Astrocyte (in vitro differentiated cells and primary cell): ENCODE data around the gene SLC25A40. TPM values are rescaled to one million over a fixed set of nuclear protein-coding genes. Genes with fewer than 3 reads are reported as not detected.

ENCODE experiments used
- DNase-seq: peaks from one replicate; pipeline ENCODE4 v3.0.0-alpha.2; 2010; ENCODE audit warnings: low read depth
- FAIRE-seq: peaks from 2 replicates; lab custom pipeline; 2011; peaks lifted over from hg19 to GRCh38; lab: Jason Lieb, UNC
- H2AFZ ChIP-seq: 2 replicates; pipeline ENCODE4 v1.6.0; 2012; ENCODE audit warnings: low read depth, low read length, inconsistent platforms
- H3K27ac ChIP-seq: 2 replicates; pipeline ENCODE4 v1.5.1; 2011; ENCODE audit warnings: low read depth, low read length, inconsistent platforms
- H3K27me3 ChIP-seq: 2 replicates; pipeline ENCODE4 v1.6.0; 2011; ENCODE audit warnings: low read length, inconsistent platforms; ENCODE audit not compliant: insufficient read depth
- H3K36me3 ChIP-seq: 2 replicates; pipeline ENCODE4 v1.5.1; 2011; ENCODE audit warnings: low read length, inconsistent platforms; ENCODE audit not compliant: insufficient read depth
- H3K4me1 ChIP-seq: 2 replicates; pipeline ENCODE4 v1.5.1; 2011; ENCODE audit warnings: low read length, inconsistent platforms; ENCODE audit not compliant: insufficient read depth
- H3K4me2 ChIP-seq: 2 replicates; pipeline ENCODE4 v1.6.0; 2012; ENCODE audit warnings: low read length, inconsistent platforms
- H3K4me3 ChIP-seq: 2 replicates; pipeline ENCODE4 v1.5.1; 2011; ENCODE audit warnings: low read depth, mild to moderate bottlenecking, low read length, inconsistent platforms; ENCODE audit not compliant: insufficient read depth
- H3K79me2 ChIP-seq: 2 replicates; pipeline ENCODE4 v1.6.0; 2012; ENCODE audit warnings: mild to moderate bottlenecking, low read length, inconsistent platforms; ENCODE audit not compliant: insufficient read depth
- H3K9ac ChIP-seq: 2 replicates; pipeline ENCODE4 v1.6.0; 2012; ENCODE audit warnings: mild to moderate bottlenecking, low read length, inconsistent platforms
- H3K9me3 ChIP-seq: 2 replicates; pipeline ENCODE4 v1.5.1; 2012; ENCODE audit warnings: low read depth, mild to moderate bottlenecking, low read length, inconsistent platforms; ENCODE audit not compliant: insufficient read depth
- H4K20me1 ChIP-seq: 2 replicates; pipeline ENCODE4 v1.6.0; 2012; ENCODE audit warnings: low read length, inconsistent platforms; ENCODE audit not compliant: insufficient read depth
- H3K27ac Mint-ChIP-seq: one replicate; pipeline ENCODE4 v1.8.0; 2021; ENCODE audit warnings: mild to moderate bottlenecking, mixed read lengths; ENCODE audit not compliant: unreplicated experiment
- H3K27me3 Mint-ChIP-seq: one replicate; pipeline ENCODE4 v1.8.0; 2021; ENCODE audit warnings: low read depth, mixed read lengths; ENCODE audit not compliant: unreplicated experiment
- H3K36me3 Mint-ChIP-seq: one replicate; pipeline ENCODE4 v1.8.0; 2021; ENCODE audit warnings: low read depth, mixed read lengths; ENCODE audit not compliant: unreplicated experiment
- H3K4me1 Mint-ChIP-seq: one replicate; pipeline ENCODE4 v1.8.0; 2021; ENCODE audit warnings: low read depth, mixed read lengths; ENCODE audit not compliant: unreplicated experiment
- H3K4me3 Mint-ChIP-seq: one replicate; pipeline ENCODE4 v1.8.0; 2021; ENCODE audit warnings: mild to moderate bottlenecking, moderate library complexity, mixed read lengths; ENCODE audit not compliant: unreplicated experiment
- H3K9me3 Mint-ChIP-seq: one replicate; pipeline ENCODE4 v1.8.0; 2021; ENCODE audit warnings: mild to moderate bottlenecking, mixed read lengths; ENCODE audit not compliant: unreplicated experiment
- EZH2 ChIP-seq: IDR thresholded peaks from 2 replicates; pipeline ENCODE4 v1.6.1; 2012; ENCODE audit warnings: mild to moderate bottlenecking, low read length, inconsistent platforms; ENCODE audit not compliant: insufficient read depth
- total RNA-seq: library from RNA; stranded (reverse); gene quantifications from 2 replicates; pipeline ENCODE4 v1.2.1, GENCODE V29; 2021
- TF ChIP-seq, protein P1 (sequence below): IDR thresholded peaks from 2 replicates; pipeline ENCODE4 v1.5.1; 2011; ENCODE audit warnings: low read depth, mild to moderate bottlenecking, inconsistent platforms, low read length, moderate library complexity; ENCODE audit not compliant: insufficient read depth

SLC25A40 gene
- total RNA-seq, 1 donor from 2014 or later, result 6.3 TPM

DNA sequence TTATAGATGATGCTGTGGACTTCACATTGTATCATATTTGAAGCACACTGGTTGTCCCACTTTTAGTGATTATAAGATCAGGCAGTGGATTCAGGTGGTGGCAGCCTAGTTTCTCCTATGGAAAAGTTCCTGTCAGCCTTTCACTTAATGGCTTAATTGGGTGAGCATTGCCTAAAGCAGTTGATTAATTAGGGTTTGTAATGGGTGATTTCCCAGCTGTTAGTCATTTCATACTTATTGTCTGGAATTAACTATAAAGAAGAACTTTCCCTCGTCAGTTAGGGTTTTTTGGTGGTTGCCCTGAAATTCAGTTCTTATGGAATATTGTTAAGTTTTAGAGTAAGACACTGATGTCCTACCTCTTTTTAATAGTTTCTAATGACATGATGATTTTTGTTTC lies 78.8 kb downstream of the SLC25A40 start:
- Mint-ChIP-seq H3K36me3 (no peaks in the 10 kb centered on the region), H3K9me3 (no peaks in the 10 kb centered on the region), H3K4me1 (no peaks in the 10 kb centered on the region), H3K4me3 (no peak overlapping the region), H3K27me3 (no peaks in the 10 kb centered on the region), H3K27ac (no peak overlapping the region)
- Histone ChIP-seq H3K36me3 (no peaks in the 10 kb centered on the region), H3K4me1 (no peaks in the 10 kb centered on the region), H3K79me2 (no peaks in the 10 kb centered on the region), H3K9ac (no peak overlapping the region), H3K4me3 (no peak overlapping the region), H2AFZ (no peak overlapping the region), H3K27ac (no peak overlapping the region), H3K9me3 (no peaks in the 10 kb centered on the region), H3K27me3 (no peaks in the 10 kb centered on the region), H3K4me2 (no peak overlapping the region), H4K20me1 (no peaks in the 10 kb centered on the region)
- FAIRE-seq (no peak), DNase-seq (no peak)
- TF ChIP-seq EZH2, result no peak
- TF ChIP-seq, protein P1, sequence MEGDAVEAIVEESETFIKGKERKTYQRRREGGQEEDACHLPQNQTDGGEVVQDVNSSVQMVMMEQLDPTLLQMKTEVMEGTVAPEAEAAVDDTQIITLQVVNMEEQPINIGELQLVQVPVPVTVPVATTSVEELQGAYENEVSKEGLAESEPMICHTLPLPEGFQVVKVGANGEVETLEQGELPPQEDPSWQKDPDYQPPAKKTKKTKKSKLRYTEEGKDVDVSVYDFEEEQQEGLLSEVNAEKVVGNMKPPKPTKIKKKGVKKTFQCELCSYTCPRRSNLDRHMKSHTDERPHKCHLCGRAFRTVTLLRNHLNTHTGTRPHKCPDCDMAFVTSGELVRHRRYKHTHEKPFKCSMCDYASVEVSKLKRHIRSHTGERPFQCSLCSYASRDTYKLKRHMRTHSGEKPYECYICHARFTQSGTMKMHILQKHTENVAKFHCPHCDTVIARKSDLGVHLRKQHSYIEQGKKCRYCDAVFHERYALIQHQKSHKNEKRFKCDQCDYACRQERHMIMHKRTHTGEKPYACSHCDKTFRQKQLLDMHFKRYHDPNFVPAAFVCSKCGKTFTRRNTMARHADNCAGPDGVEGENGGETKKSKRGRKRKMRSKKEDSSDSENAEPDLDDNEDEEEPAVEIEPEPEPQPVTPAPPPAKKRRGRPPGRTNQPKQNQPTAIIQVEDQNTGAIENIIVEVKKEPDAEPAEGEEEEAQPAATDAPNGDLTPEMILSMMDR, result no peak

DNA sequence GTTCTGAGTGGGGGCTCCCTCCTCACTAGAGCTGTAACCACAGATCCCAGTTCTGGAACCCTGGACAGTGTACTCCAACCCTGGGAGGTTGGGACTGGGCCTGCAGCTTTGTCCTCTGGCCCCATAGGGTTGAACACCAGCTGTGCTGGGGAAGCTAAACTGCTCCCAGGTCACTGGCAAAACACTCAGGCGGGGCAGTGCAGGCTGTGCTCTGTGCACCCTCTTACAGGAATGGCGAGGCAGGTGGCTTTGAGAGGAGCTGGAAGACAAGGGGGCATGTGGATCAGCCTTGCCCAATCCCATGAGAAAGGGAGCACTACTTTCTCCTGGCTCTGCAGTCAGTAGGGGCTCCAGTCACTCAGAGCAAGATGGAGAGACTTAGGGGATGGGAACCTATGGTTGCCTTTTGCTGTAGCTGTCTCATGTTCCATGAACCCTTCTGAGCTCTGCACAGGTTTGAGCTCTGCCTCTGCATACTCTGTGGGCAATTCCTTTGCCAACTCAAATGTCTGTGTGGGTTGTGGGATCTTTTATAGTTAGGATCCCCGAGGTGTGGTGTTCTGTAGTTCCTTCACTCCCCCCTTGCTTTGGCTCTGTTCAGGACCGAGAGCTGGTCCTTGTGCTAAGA lies 90.7 kb downstream of the SLC25A40 start:
- Mint-ChIP-seq H3K4me3 (no peak overlapping the region), H3K27ac (no peak overlapping the region)
- no peak for FAIRE-seq

GRCh38 chr7:87784424-87784823 lies 91.7 kb downstream of the SLC25A40 start:
- FAIRE-seq, result no peak

More for the DNA sequence above, 90.7 kb downstream of the SLC25A40 start:
- Histone ChIP-seq H2AFZ (no peak overlapping the region), H3K79me2 (no peaks in the 10 kb centered on the region), H3K4me3 (no peak overlapping the region), H3K27me3 (no peaks in the 10 kb centered on the region), H3K36me3 (no peaks in the 10 kb centered on the region), H3K9ac (no peak overlapping the region), H3K9me3 (no peaks in the 10 kb centered on the region), H3K4me2 (no peak overlapping the region), H3K4me1 (no peaks in the 10 kb centered on the region), H3K27ac (no peak overlapping the region), H4K20me1 (no peaks in the 10 kb centered on the region)
- H3K4me1 Mint-ChIP-seq, result no peaks in the 10 kb centered on the region
- no peaks in the 10 kb centered on the region for H3K36me3 Mint-ChIP-seq
- H3K9me3 Mint-ChIP-seq, result peaks cover 3% of the 10 kb centered on the region
- no peak for TF ChIP-seq EZH2
- H3K27me3 Mint-ChIP-seq, result no peaks in the 10 kb centered on the region
- no peak for DNase-seq

More at GRCh38 chr7:87784424-87784823, 91.7 kb downstream of the SLC25A40 start:
- no peaks in the 10 kb centered on the region for H4K20me1 ChIP-seq
- H3K9ac ChIP-seq, result no peak overlapping the region
- no peak overlapping the region for H3K4me2 ChIP-seq
- H3K27ac ChIP-seq, result no peak overlapping the region
- H3K36me3 ChIP-seq, result no peaks in the 10 kb centered on the region
- no peaks in the 10 kb centered on the region for H3K9me3 ChIP-seq
- H3K4me3 ChIP-seq, result no peak overlapping the region
- Mint-ChIP-seq H3K27me3 (no peaks in the 10 kb centered on the region), H3K36me3 (no peaks in the 10 kb centered on the region), H3K4me3 (no peak overlapping the region), H3K27ac (no peak overlapping the region), H3K4me1 (no peaks in the 10 kb centered on the region), H3K9me3 (peaks cover 3% of the 10 kb centered on the region)
- DNase-seq, result no peak
- H3K4me1 ChIP-seq, result no peaks in the 10 kb centered on the region
- no peak for TF ChIP-seq EZH2
- TF ChIP-seq, protein P1, result no peak
- no peaks in the 10 kb centered on the region for H3K27me3 ChIP-seq
- no peaks in the 10 kb centered on the region for H3K79me2 ChIP-seq
- H2AFZ ChIP-seq, result no peak overlapping the region

Other genes starting within 250 kb of the SLC25A40 start
- 0.34 and 0.79 TPM in 2 replicates for gene RUNDC3B, start 248.0 kb downstream of the SLC25A40 start, total RNA-seq
- 9.4 and 13.0 TPM in 2 replicates for gene DBF4, start 133 bp upstream of the SLC25A40 start, total RNA-seq
- gene ADAM22, start 57.9 kb upstream of the SLC25A40 start, total RNA-seq, result 1.5 and 2.2 TPM in 2 replicates